Activated CD4-positive, CD25-positive, alpha-beta regulatory T cell treated with anti-CD3 and anti-CD28 coated beads, Interleukin-2, amount 50 U/mL, for 24 hours (primary cell): ENCODE data around the gene SERHL2.
"Not testable (repeated sequence)": the region's sequence is repeated elsewhere in the genome, so short reads cannot be mapped to it uniquely, and the experiment has no call there.

Experiments used
- ATAC-seq, 2 donors: fragments of 150-1000 bp; cut with Tn5 transposase; one replicate each; pipeline ENCODE4 v1.10.0; 2021; ENCODE audit warnings: mild to moderate bottlenecking in 1 of 2, moderate library complexity in 1 of 2

Gene SERHL2

GRCh38 chr22:42608823-42609361 is 55.1 kb downstream of the SERHL2 start:
- peak; percentile 57 to 76 for ATAC-seq

- no peak for ATAC-seq
Observed at GRCh38 chr22:42610186-42610585, 56.4 kb downstream of the SERHL2 start.

- no peak for ATAC-seq
Observed at GRCh38 chr22:42611051-42611450, 57.3 kb downstream of the SERHL2 start.

GRCh38 chr22:42612336-42612735 is 58.6 kb downstream of the SERHL2 start:
- no peak for ATAC-seq

GRCh38 chr22:42613872-42614301 is 60.1 kb downstream of the SERHL2 start:
- ATAC-seq: no peak

GRCh38 chr22:42614312-42615091 is 60.7 kb downstream of the SERHL2 start, which contains the start of gene POLDIP3:
Gene POLDIP3, minus strand, starts transcription at chr22:42614883. Its CDS starts 26 bp downstream, at chr22:42614857.
- ATAC-seq: peak; percentile 60 to 63

GRCh38 chr22:42615092-42615859 is 61.5 kb downstream of the SERHL2 start:
- peak; percentile 78 to 81 for ATAC-seq

- not testable (repeated sequence) for ATAC-seq
Observed at GRCh38 chr22:42615860-42616175, 62.1 kb downstream of the SERHL2 start.

GRCh38 chr22:42617155-42617983 is 63.6 kb downstream of the SERHL2 start:
- no peak for ATAC-seq

- ATAC-seq: no peak
Observed at GRCh38 chr22:42619261-42620063, 65.7 kb downstream of the SERHL2 start.

- no peak for ATAC-seq
Observed at GRCh38 chr22:42620084-42620483, 66.3 kb downstream of the SERHL2 start.

- ATAC-seq: peak; percentile 74 to 80
Observed at GRCh38 chr22:42621505-42622002, 67.8 kb downstream of the SERHL2 start.

GRCh38 chr22:42622061-42622710 is 68.4 kb downstream of the SERHL2 start:
- ATAC-seq: no peak

GRCh38 chr22:42623301-42623751 is 69.6 kb downstream of the SERHL2 start:
- ATAC-seq: no peak
